Measurements from ENCODE around the gene LRFN5. TPM values are rescaled to one million over a fixed set of nuclear protein-coding genes. Genes with fewer than 3 reads are reported as not detected.
"Not testable (repeated sequence)": the region's sequence is repeated elsewhere in the genome, so short reads cannot be mapped to it uniquely, and the experiment has no call there.

LRFN5 gene
- total RNA-seq, 1 donor from 2014 or later: 0.35 TPM

GRCh38 chr14:41872931-41873685, 266.4 kb downstream of the LRFN5 start:
- no peak for DNase-seq (ENCODE audit: low spot score)

GRCh38 chr14:41873686-41874317, 267.1 kb downstream of the LRFN5 start:
- no peak for DNase-seq (ENCODE audit: low spot score)
- intact Hi-C loops (cut with DNase I): no loop called here

More at GRCh38 chr14:41872931-41873685, 266.4 kb downstream of the LRFN5 start:
- intact Hi-C loops (cut with DNase I): no loop called here

- intact Hi-C loops (cut with DNase I): no loop called here
- DNase-seq (ENCODE audit: low spot score): no peak
These were observed 268.4 kb downstream of the LRFN5 start for GRCh38 chr14:41875116-41875515.

- intact Hi-C loops (cut with DNase I): no loop called here
- no peak for DNase-seq (ENCODE audit: low spot score)
These were observed 271.6 kb downstream of the LRFN5 start for GRCh38 chr14:41878321-41878720.

- intact Hi-C loops (cut with DNase I): no loop called here
These were observed 284.9 kb downstream of the LRFN5 start for GRCh38 chr14:41891624-41892023.

GRCh38 chr14:41899416-41899815, 292.7 kb downstream of the LRFN5 start:
- intact Hi-C loops (cut with DNase I): no loop called here
- DNase-seq (ENCODE audit: low spot score): no peak

More at GRCh38 chr14:41891624-41892023, 284.9 kb downstream of the LRFN5 start:
- DNase-seq (ENCODE audit: low spot score): no peak

- intact Hi-C loops (cut with DNase I): no loop called here
- DNase-seq (ENCODE audit: low spot score): no peak
These were observed 294.0 kb downstream of the LRFN5 start for GRCh38 chr14:41900644-41901043.

GRCh38 chr14:41901089-41901488, 294.4 kb downstream of the LRFN5 start:
- intact Hi-C loops (cut with DNase I): no loop called here
- DNase-seq (ENCODE audit: low spot score): no peak

GRCh38 chr14:41905394-41905964, 298.8 kb downstream of the LRFN5 start:
- no peak for DNase-seq (ENCODE audit: low spot score)
- intact Hi-C loops (cut with DNase I): no loop called here

GRCh38 chr14:41911155-41911554, 304.5 kb downstream of the LRFN5 start:
- intact Hi-C loops (cut with DNase I); DNase-seq (ENCODE audit: low spot score): not testable (repeated sequence)

- intact Hi-C loops (cut with DNase I): no loop called here
- no peak for DNase-seq (ENCODE audit: low spot score)
These were observed 306.7 kb downstream of the LRFN5 start for GRCh38 chr14:41913398-41913797.

GRCh38 chr14:41915732-41916131, 309.1 kb downstream of the LRFN5 start:
- intact Hi-C loops (cut with DNase I): no loop called here
- no peak for DNase-seq (ENCODE audit: low spot score)

GRCh38 chr14:41916313-41916712, 309.6 kb downstream of the LRFN5 start:
- DNase-seq (ENCODE audit: low spot score): no peak
- intact Hi-C loops (cut with DNase I): no loop called here

GRCh38 chr14:41925409-41925808, 318.7 kb downstream of the LRFN5 start:
- intact Hi-C loops (cut with DNase I): no loop called here
- no peak for DNase-seq (ENCODE audit: low spot score)

GRCh38 chr14:41950428-41951151, 343.9 kb downstream of the LRFN5 start:
- no peak for DNase-seq (ENCODE audit: low spot score)
- intact Hi-C loops (cut with DNase I): no loop called here

All from cardiac septum (tissue), 1 donor.